GM19397 (cell line): ENCODE measurements around the gene PTPRG.

Source experiments
- ATAC-seq: cut with Tn5 transposase; IDR thresholded peaks from one replicate; pipeline ENCODE4 v1.9.1; 2021; ENCODE audit warnings: mild to moderate bottlenecking, moderate library complexity; ENCODE audit not compliant: unreplicated experiment

PTPRG gene

DNA sequence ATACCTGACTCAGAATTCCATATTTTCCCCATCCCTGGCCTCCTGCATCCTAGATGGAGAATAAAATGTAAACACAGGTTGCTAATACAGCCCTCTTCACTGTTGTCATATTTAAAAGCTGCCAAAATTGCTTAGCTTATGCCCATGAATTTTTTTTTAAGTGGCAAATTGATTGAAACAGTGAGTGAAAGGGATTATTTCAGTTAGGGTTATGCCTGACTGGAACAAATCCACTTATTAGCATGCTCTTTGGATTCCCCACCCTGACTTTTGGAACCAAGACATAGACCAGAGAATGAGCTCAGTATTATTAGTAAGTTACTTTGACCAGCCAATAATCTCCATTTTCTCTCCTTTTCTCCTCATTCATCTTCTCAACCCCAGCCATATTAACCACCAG, 567.3 kb downstream of the PTPRG start:
- ATAC-seq = no peak

- ATAC-seq = no peak
Measured at GRCh38 chr3:62131050-62131449, 569.7 kb downstream of the PTPRG start.

DNA sequence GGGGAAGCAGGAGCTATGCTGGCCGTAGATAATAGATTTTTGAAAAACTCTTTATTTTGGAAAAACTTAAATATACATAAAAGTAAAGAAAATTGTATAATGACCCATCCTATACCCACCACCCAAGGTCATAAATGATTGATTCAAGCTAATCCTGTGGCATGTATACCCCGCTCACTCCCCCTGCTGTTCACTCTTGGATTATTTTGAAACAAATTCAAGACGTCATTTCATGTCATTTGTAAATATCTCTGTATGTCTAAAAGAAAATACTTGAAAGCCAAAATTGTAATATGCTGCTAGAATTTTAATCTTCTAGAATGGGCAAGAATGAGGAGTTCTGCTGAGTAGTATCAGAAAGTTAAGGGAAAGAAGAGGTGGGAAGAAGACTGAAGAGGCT, 570.2 kb downstream of the PTPRG start:
- no peak for ATAC-seq

DNA sequence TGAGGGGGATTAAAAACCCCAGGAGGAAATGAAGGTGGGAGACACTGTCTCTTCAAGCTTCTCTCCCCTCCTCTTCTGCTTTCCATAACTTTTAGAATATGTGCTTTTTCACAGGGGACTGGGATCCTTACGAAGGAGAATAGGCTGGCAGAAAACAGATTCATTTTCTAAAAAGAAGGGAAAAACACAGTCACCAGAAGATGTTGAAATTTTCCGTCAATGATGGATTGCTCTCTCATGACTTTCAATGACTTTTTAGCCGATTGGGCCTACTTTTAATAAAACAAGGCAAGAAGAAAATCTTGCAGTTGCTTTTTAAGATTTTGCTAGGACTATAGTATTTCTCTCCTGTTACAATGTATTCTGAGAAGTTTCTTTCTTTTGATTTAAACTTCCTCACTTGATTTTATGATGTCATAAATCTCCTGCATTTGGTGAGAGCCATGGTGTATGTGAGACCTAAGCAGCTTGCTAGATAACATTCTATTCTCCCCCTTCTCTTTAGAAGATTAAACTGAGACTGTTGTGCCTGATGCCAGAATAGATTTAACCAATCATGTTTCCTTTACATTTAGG, 570.7 kb downstream of the PTPRG start:
- no peak for ATAC-seq

GRCh38 chr3:62133015-62133414, 571.6 kb downstream of the PTPRG start:
- ATAC-seq = no peak

GRCh38 chr3:62134061-62134496, 572.7 kb downstream of the PTPRG start:
- no peak for ATAC-seq

GRCh38 chr3:62135741-62136140, 574.4 kb downstream of the PTPRG start:
- no peak for ATAC-seq

- ATAC-seq = no peak
Measured at GRCh38 chr3:62139957-62140356, 578.6 kb downstream of the PTPRG start.

DNA sequence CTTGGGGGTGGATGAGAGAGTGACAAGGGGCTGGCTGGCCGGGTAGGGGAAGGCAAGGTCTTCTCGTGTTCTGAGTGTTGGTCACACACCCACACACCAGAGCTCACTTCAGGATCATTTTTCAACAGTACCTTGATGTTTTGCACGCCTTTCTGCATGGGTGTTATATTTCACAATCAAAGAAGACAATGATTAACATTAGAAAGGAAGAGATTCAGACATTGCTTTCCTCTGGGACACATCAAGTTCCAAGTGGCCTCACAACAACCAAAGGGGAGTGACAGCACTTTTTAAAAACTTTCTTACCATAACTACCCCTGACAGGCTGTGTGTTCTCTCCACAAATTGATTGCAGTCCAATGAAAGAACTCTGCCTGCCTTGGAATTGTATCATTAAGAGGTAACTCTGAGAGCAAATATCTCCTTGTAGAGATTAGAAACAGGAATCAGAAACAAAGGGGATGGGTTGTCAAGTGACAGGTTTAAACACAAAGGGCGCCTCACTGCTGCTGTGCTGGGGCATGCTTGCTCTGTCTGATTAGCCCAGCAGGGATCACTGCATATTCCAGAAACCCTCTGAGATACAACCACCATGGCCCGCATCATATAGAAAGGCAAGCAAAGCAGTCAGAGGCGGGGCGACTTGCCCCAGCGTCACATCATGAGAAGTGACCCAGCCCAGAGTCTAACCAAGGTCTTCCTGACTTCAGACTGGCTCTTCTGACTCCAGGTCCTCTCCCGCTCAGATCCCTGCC, 581.1 kb downstream of the PTPRG start:
- no peak for ATAC-seq

DNA sequence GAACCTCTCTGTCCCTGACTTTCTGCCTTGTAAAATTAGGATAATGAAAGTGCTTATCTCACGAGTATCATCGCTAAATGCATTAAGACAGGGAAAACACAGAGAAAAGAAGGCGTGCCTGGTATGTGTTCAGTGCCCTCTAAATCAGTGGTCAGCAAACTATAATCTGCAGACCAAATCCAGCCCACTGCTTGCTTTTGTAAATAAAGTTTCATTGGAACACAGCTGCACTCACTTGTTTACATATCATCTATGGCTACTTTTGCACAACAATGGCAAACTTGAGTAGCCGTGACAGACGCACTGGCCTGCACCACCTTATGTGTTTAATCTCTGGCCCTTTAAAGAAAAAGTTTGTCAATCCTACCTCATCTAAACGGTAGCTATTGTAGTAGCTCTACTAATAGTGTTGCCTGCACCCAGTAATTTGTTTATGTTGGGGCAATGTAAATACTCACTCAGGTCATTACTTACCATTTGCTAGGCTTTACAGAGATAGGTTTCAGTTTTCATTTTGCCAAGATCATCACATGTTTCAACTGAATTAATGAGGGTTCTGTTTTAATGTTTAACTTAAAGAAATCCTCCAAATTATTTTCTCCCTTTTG, 582.6 kb downstream of the PTPRG start:
- ATAC-seq = no peak

- no peak for ATAC-seq
Measured at GRCh38 chr3:62144482-62144881, 583.1 kb downstream of the PTPRG start.

DNA sequence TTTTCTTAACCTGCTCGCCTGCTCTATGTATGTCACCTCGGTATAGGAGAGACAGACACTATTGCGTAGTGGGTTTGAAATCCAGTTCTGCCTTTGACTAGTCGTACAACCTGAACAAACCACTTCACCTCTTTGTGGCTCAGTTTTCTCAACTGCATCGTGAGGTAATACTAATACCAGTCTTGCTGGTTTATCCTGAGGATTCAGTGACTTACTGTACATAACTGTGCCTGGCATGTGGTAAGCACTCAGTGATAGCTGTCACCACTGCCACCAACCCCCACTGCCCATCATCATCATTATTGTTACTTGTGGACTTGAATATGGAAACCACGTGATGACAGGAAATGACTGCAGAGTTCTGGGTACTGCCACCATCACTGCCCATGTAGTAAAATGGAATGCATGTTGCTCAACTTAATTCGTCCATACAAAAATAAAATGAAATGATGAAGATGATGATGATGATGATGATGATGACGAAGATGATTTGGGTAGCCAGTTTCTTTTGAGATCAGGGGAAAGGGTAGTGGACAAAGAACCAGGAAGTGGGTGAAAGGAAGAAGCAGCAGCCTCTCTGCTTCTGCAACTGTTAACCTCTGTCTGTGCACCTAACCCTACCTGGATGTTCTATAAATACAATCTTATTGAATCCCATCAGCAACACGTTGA, 583.9 kb downstream of the PTPRG start:
- no peak for ATAC-seq

DNA sequence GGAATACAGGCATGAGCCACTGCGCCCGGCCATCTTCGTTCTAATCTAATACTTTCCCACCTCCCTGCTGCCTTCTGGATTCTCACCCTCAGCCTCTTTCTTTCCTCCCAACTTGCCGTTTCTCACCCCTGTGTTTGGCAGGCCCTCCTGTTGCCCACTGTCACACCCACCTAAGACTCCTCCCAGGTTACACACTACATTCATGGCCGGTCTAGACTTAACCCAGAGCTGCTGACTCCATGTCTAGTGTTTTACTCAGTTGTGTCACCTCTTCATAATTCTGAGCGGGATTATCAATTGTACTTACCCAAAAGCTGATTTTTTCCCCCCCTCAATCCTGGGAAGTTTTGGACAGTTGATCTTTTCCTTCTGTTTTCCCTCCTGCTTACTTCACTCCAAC, 588.2 kb downstream of the PTPRG start:
- ATAC-seq = no peak

- ATAC-seq = no peak
Measured at GRCh38 chr3:62149962-62150361, 588.6 kb downstream of the PTPRG start.

DNA sequence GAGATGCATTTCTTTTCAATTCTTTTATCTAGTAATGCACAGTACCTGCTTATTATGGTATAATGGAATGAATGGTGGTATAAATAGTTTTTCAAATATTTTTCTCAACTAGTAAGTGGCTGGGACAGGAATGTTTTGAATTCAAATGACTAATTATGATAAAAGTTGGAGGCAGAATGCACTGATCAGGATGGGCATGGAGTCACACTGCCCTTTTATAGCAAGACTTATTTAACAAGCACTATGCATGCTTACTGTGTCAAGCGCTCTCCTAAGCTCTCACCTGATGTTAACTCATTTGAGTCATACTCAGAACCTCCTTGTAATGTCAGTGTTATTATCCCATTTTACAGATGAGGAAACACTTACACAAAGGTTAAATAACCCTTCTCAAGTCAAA, 590.2 kb downstream of the PTPRG start:
- ATAC-seq = no peak

DNA sequence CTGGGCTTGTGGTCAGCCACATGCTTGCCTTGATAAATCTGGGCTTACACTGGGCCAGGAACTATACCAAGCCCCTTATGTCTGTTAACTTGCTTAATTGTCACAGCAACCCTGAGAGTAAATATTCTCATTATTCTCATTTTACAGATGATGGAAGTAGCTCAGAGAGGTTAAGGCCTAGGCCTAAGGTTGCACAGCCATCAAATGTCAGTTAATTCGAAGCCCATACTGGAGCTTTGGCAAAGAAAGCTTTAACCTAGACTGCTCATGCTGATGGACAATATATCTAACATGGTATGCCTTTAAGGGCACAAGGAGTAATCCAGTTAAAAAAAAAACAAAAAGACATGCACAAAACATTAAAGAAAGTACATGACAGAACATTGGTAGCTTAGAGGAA, 591.9 kb downstream of the PTPRG start:
- no peak for ATAC-seq

DNA sequence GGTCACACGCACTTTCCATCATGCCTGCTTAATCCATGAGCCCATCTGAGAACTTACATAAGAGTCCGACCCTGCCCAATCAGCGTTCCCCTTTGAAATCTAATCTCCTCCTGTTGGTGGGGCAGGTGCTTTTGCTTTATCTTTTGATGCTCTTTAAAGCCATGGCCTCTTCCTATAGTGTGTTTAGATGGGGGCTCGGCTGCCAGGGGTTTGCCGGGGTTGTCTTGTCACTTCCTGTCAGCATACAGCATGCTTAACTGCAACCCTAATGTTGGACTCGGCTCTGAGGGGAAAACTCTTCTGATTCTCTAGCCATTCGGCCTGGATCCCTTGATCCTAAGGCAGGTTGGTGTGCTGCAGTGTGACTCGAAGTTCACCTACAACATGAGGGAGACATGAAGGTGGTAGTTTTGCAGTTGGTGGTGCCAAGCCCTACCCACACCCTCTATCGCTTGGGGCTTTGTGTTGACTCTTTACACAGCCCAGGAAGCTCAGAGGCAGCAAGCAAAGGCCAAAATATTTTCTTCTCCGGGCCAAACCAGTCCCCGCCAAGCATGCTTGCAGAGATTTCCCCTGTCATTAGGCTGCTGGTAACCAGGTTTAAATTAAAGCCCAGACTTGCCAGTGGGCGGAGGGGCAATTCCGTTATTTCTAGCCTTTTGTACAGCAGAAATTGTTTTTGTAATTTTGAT, 593.2 kb downstream of the PTPRG start:
- ATAC-seq = no peak

- no peak for ATAC-seq
Measured at GRCh38 chr3:62159056-62159708, 597.8 kb downstream of the PTPRG start.

GRCh38 chr3:62159709-62160092, 598.3 kb downstream of the PTPRG start:
- ATAC-seq = no peak

- no peak for ATAC-seq
Measured at GRCh38 chr3:62161371-62161770, 600.0 kb downstream of the PTPRG start.

- no peak for ATAC-seq
Measured at GRCh38 chr3:62164196-62164595, 602.8 kb downstream of the PTPRG start.
